Adipocyte (in vitro differentiated cells): ENCODE measurements around the gene P2RX6.
"Not testable (repeated sequence)": the region's sequence is repeated elsewhere in the genome, so short reads cannot be mapped to it uniquely, and the experiment has no call there.

Source experiments
- DNase-seq: peaks from one replicate; pipeline ENCODE4 v3.0.0-alpha.2; 2015; ENCODE audit warnings: low read depth
- H3K27me3 ChIP-seq: replicated peaks from 2 replicates; pipeline ENCODE4 v1.7.0; 2013; ENCODE audit warnings: mild to moderate bottlenecking, low read length, moderate library complexity; ENCODE audit not compliant: control insufficient read depth, insufficient read depth
- H3K36me3 ChIP-seq: 2 replicates; pipeline ENCODE4 v1.7.0; 2013; ENCODE audit warnings: low read length, mild to moderate bottlenecking, moderate library complexity; ENCODE audit not compliant: control insufficient read depth, insufficient read depth, severe bottlenecking
- H3K4me1 ChIP-seq: 2 replicates; pipeline ENCODE4 v1.7.0; 2013; ENCODE audit warnings: mild to moderate bottlenecking, low read length, moderate library complexity; ENCODE audit not compliant: control insufficient read depth, insufficient read depth
- H3K4me3 ChIP-seq: 2 replicates; pipeline ENCODE4 v1.7.0; 2013; ENCODE audit warnings: mild to moderate bottlenecking, low read length, moderate library complexity
- H3K9ac ChIP-seq: 2 replicates; pipeline ENCODE4 v1.7.0; 2013; ENCODE audit warnings: mild to moderate bottlenecking, low read length, moderate library complexity
- H3K9me3 ChIP-seq: 2 replicates; pipeline ENCODE4 v1.7.0; 2013; ENCODE audit warnings: mild to moderate bottlenecking, low read length, moderate library complexity; ENCODE audit not compliant: control insufficient read depth

P2RX6 gene

GRCh38 chr22:21055880-21056319 is 40.9 kb downstream of the P2RX6 start:
- peaks cover 36% of the 10 kb centered on the region for H3K27me3 ChIP-seq
- no peak overlapping the region for H3K9ac ChIP-seq
- H3K36me3 ChIP-seq = no peaks in the 10 kb centered on the region
- no peaks in the 10 kb centered on the region for H3K9me3 ChIP-seq
- no peak for DNase-seq
- H3K4me1 ChIP-seq = no peaks in the 10 kb centered on the region
- H3K4me3 ChIP-seq = no peak overlapping the region

DNA sequence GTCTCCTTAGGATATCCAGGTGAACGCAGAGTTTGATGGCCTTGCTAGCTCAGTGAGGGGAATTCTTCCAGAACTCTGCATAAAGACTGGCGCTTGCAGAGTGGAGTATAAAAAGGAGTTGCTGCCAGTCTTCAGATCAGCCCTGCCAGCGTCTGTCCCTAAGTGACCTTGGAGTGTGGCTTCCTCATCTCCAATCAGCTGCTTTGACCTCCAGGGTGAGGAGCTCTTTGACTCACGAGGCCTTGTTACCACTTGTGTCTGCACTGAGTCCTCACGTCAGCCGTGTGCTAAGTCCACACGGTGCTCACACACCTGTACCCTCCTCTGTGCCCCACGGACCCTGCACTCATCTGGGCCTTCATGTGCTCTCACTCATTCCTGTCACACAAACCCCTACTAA is 45.4 kb downstream of the P2RX6 start:
- not testable (repeated sequence) for H3K4me3 ChIP-seq, DNase-seq, H3K36me3 ChIP-seq, H3K9ac ChIP-seq, H3K9me3 ChIP-seq, H3K4me1 ChIP-seq
- peaks cover 12% of the 10 kb centered on the region for H3K27me3 ChIP-seq

- H3K4me3 ChIP-seq, H3K36me3 ChIP-seq, H3K27me3 ChIP-seq, H3K9ac ChIP-seq, H3K9me3 ChIP-seq, DNase-seq, H3K4me1 ChIP-seq: not testable (repeated sequence)
Observed at GRCh38 chr22:21061660-21062321, 46.8 kb downstream of the P2RX6 start.

DNA sequence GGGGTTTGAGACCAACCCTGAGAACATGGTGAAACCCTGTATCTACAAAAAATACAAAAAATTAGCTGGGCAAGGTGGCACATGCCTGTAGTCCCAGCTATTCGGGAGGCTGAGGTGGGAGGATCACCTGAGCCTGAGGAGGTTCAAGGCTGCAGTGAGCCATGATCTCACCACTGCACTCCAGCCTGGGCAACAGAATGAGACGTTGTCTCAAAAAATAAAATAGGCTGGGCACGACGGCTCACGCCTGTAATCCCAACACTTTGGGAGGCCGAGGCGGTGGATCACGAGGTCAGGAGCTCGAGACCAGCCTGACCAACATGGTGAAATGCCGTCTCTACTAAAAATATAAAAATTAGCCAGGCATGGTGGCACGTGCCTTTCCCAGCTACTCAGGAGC is 49.5 kb downstream of the P2RX6 start:
- not testable (repeated sequence) for H3K36me3 ChIP-seq, H3K9me3 ChIP-seq, H3K27me3 ChIP-seq, H3K4me1 ChIP-seq, H3K9ac ChIP-seq, H3K4me3 ChIP-seq, DNase-seq

DNA sequence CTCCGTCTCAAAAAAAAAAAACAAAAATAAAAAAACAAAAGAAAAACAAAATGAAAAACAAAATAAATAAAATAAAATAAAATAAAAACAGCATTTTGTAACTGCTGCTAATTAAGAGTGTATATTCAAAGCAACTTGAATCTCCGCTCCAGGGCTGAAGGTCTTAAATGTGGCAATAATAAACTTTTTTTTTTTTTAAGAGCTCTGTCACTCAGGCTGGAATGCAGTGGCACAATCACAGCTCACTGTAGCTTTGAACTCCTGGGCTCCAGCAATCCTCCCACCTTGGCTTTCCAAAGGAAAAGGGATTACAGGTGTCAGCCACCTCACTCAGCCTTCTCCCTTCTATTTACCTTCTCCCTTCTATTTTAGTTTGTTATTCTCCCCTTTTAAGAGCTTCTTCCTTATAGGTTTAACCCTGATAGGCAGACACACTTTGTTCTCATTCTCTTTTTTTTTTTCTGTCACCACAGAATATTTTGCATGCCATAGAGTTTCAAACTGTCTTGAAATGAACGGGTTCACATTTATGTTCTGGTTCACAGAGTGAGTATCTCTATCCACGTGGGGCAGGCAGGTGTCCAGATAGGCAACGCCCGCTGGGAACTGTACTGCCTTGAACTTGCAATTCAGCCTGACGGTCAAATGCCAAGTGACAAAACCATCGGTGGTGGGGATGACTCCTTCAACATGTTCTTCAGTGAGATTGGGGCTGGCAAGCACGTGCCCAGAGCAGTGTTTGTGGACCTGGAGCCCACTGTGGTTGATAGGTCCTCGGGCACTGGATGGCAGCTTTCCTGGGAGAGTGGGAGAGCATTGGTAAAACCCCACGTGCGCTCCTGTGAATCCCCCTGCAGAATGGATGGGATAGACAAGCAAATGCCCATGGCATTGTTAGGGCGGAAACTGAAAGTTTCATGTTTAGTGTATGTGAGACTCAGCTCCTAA is 50.2 kb downstream of the P2RX6 start:
- Histone ChIP-seq H3K4me3 (no peak overlapping the region), H3K27me3 (peaks cover 4% of the 10 kb centered on the region), H3K4me1 (no peaks in the 10 kb centered on the region), H3K36me3 (no peaks in the 10 kb centered on the region), H3K9me3 (no peaks in the 10 kb centered on the region), H3K9ac (no peak overlapping the region)
- DNase-seq = peak; percentile 11

DNA sequence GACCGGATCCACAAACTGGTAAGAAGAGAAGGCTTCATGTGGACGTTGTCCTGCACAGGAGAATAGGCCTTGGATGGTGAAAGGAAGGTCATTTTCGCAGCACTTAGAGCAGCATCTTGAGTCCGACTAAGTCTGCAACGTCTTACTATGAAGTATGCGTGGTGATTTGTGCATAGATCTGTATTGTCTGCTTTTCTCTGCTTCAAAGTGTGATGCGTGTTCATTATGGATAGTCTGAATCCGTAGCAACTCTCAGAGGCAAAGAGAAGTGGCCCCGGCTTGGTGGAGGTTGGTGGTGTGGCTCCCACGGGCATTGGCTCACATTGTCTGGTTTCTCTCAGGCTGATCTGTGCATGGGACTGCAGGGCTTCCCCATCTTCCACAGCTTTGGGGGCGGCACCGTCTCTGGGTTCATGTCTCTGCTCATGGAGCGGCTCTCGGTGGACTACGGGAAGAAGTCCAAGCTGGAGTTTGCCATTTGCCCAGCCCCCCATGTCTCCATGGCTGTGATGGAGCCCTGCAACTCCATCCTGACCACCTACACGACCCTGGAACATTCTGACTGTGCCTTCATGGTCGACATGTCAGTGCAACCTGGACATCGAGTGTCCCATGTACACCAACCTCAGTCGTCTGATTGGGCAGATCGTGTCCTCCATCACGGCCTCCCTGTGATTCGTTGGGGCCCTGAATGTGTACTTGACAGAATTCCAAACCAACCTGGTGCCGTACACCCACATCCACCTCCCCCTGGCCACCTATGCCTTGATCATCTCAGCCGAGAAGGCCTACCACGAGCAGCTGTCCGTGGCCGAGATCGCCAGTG is 52.3 kb downstream of the P2RX6 start:
- peaks cover 4% of the 10 kb centered on the region for H3K27me3 ChIP-seq
- H3K36me3 ChIP-seq = no peaks in the 10 kb centered on the region
- DNase-seq = no peak
- H3K9ac ChIP-seq = no peak overlapping the region
- no peaks in the 10 kb centered on the region for H3K4me1 ChIP-seq
- peaks cover 5% of the 10 kb centered on the region for H3K9me3 ChIP-seq
- H3K4me3 ChIP-seq = no peak overlapping the region

GRCh38 chr22:21067901-21068680 is 53.1 kb downstream of the P2RX6 start:
- H3K4me3 ChIP-seq = no peak overlapping the region
- H3K4me1 ChIP-seq = no peaks in the 10 kb centered on the region
- peaks cover 5% of the 10 kb centered on the region for H3K9me3 ChIP-seq
- H3K36me3 ChIP-seq = no peaks in the 10 kb centered on the region
- DNase-seq = no peak
- no peak overlapping the region for H3K9ac ChIP-seq
- peaks cover 4% of the 10 kb centered on the region for H3K27me3 ChIP-seq

GRCh38 chr22:21068681-21069276 is 53.8 kb downstream of the P2RX6 start:
- DNase-seq = no peak
- H3K9me3 ChIP-seq = peaks cover 5% of the 10 kb centered on the region
- peaks cover 4% of the 10 kb centered on the region for H3K27me3 ChIP-seq
- no peaks in the 10 kb centered on the region for H3K4me1 ChIP-seq
- H3K4me3 ChIP-seq = no peak overlapping the region
- no peaks in the 10 kb centered on the region for H3K36me3 ChIP-seq
- H3K9ac ChIP-seq = no peak overlapping the region

DNA sequence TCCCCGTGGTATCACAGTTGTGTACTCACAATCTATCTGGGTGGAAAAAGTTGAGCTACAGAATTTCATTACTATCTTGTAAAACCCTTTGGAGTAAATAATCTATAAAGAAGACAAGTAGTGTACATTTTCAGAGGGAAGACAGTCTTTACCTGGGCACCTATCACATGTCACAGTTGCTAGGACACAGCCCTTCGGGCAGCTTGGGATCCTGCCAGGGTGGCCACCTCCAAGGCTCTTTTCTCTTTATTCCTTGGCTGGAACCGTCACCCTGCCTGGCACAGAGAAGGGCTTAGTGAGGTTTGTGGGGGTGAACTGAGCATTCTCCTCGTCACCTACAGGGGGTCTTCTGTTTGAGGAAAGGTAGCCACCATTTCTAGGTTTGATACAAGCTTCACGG is 54.4 kb downstream of the P2RX6 start:
- Histone ChIP-seq H3K9ac (no peak overlapping the region), H3K4me3 (no peak overlapping the region), H3K9me3 (peaks cover 5% of the 10 kb centered on the region), H3K36me3 (no peaks in the 10 kb centered on the region), H3K27me3 (peaks cover 4% of the 10 kb centered on the region), H3K4me1 (no peaks in the 10 kb centered on the region)
- no peak for DNase-seq
